ENCODE measurements around the gene AP5B1.
"Not testable (repeated sequence)": the region's sequence is repeated elsewhere in the genome, so short reads cannot be mapped to it uniquely, and the experiment has no call there.

The AP5B1 gene

GRCh38 chr11:65774525-65775306 is 6.1 kb downstream of the AP5B1 start:
- H3K9ac ChIP-seq (ENCODE audit: low read depth, low read length): no peak overlapping the region
- no peak overlapping the region for H3K27ac ChIP-seq (ENCODE audit: low read depth, low read length)
- peaks cover 16% of the 10 kb centered on the region for H3K36me3 ChIP-seq (ENCODE audit: control insufficient read depth, insufficient read depth, low read length)
- no peaks in the 10 kb centered on the region for H3K9me3 ChIP-seq (ENCODE audit: control insufficient read depth, insufficient read depth, low read length)
- H3K4me1 ChIP-seq (ENCODE audit: control insufficient read depth, insufficient read depth, low read length): no peaks in the 10 kb centered on the region
- H3K27me3 ChIP-seq (ENCODE audit: control insufficient read depth, insufficient read depth, low read length): no peaks in the 10 kb centered on the region
- H3K4me3 ChIP-seq (ENCODE audit: low read depth, low read length): no peak overlapping the region

- H3K27me3 ChIP-seq (ENCODE audit: control insufficient read depth, insufficient read depth, low read length): no peaks in the 10 kb centered on the region
- H3K4me1 ChIP-seq (ENCODE audit: control insufficient read depth, insufficient read depth, low read length): no peaks in the 10 kb centered on the region
- H3K27ac ChIP-seq (ENCODE audit: low read depth, low read length): no peak overlapping the region
- no peak overlapping the region for H3K4me3 ChIP-seq (ENCODE audit: low read depth, low read length)
- no peaks in the 10 kb centered on the region for H3K9me3 ChIP-seq (ENCODE audit: control insufficient read depth, insufficient read depth, low read length)
- H3K9ac ChIP-seq (ENCODE audit: low read depth, low read length): no peak overlapping the region
- H3K36me3 ChIP-seq (ENCODE audit: control insufficient read depth, insufficient read depth, low read length): peaks cover 13% of the 10 kb centered on the region
These were observed 6.9 kb downstream of the AP5B1 start for GRCh38 chr11:65773784-65774411.

GRCh38 chr11:65771589-65772112 is 9.1 kb downstream of the AP5B1 start:
- Histone ChIP-seq H3K9me3 (ENCODE audit: control insufficient read depth, insufficient read depth, low read length) (no peaks in the 10 kb centered on the region), H3K36me3 (ENCODE audit: control insufficient read depth, insufficient read depth, low read length) (no peaks in the 10 kb centered on the region), H3K9ac (ENCODE audit: low read depth, low read length) (no peak overlapping the region), H3K27me3 (ENCODE audit: control insufficient read depth, insufficient read depth, low read length) (no peaks in the 10 kb centered on the region), H3K27ac (ENCODE audit: low read depth, low read length) (no peak overlapping the region), H3K4me3 (ENCODE audit: low read depth, low read length) (no peak overlapping the region), H3K4me1 (ENCODE audit: control insufficient read depth, insufficient read depth, low read length) (no peaks in the 10 kb centered on the region)

- H3K27ac ChIP-seq (ENCODE audit: low read depth, low read length): no peak overlapping the region
- no peaks in the 10 kb centered on the region for H3K4me1 ChIP-seq (ENCODE audit: control insufficient read depth, insufficient read depth, low read length)
- no peaks in the 10 kb centered on the region for H3K9me3 ChIP-seq (ENCODE audit: control insufficient read depth, insufficient read depth, low read length)
- H3K4me3 ChIP-seq (ENCODE audit: low read depth, low read length): no peak overlapping the region
- no peaks in the 10 kb centered on the region for H3K36me3 ChIP-seq (ENCODE audit: control insufficient read depth, insufficient read depth, low read length)
- no peaks in the 10 kb centered on the region for H3K27me3 ChIP-seq (ENCODE audit: control insufficient read depth, insufficient read depth, low read length)
- no peak overlapping the region for H3K9ac ChIP-seq (ENCODE audit: low read depth, low read length)
These were observed 9.7 kb downstream of the AP5B1 start for GRCh38 chr11:65770951-65771567.

- H3K9me3 ChIP-seq (ENCODE audit: control insufficient read depth, insufficient read depth, low read length); H3K27me3 ChIP-seq (ENCODE audit: control insufficient read depth, insufficient read depth, low read length); H3K27ac ChIP-seq (ENCODE audit: low read depth, low read length): not testable (repeated sequence)
These were observed 13.0 kb downstream of the AP5B1 start for GRCh38 chr11:65767806-65768205.

GRCh38 chr11:65767406-65767805 is 13.4 kb downstream of the AP5B1 start:
- H3K9me3 ChIP-seq (ENCODE audit: control insufficient read depth, insufficient read depth, low read length): no peaks in the 10 kb centered on the region
- H3K27ac ChIP-seq (ENCODE audit: low read depth, low read length): no peak overlapping the region
- no peaks in the 10 kb centered on the region for H3K36me3 ChIP-seq (ENCODE audit: control insufficient read depth, insufficient read depth, low read length)
- no peak overlapping the region for H3K9ac ChIP-seq (ENCODE audit: low read depth, low read length)
- no peaks in the 10 kb centered on the region for H3K4me1 ChIP-seq (ENCODE audit: control insufficient read depth, insufficient read depth, low read length)
- H3K27me3 ChIP-seq (ENCODE audit: control insufficient read depth, insufficient read depth, low read length): no peaks in the 10 kb centered on the region
- H3K4me3 ChIP-seq (ENCODE audit: low read depth, low read length): no peak overlapping the region

More at GRCh38 chr11:65767806-65768205, 13.0 kb downstream of the AP5B1 start:
- not testable (repeated sequence) for H3K36me3 ChIP-seq (ENCODE audit: control insufficient read depth, insufficient read depth, low read length); H3K4me3 ChIP-seq (ENCODE audit: low read depth, low read length); H3K4me1 ChIP-seq (ENCODE audit: control insufficient read depth, insufficient read depth, low read length); H3K9ac ChIP-seq (ENCODE audit: low read depth, low read length)

GRCh38 chr11:65766535-65766934 is 14.2 kb downstream of the AP5B1 start:
- no peaks in the 10 kb centered on the region for H3K27me3 ChIP-seq (ENCODE audit: control insufficient read depth, insufficient read depth, low read length)
- no peak overlapping the region for H3K27ac ChIP-seq (ENCODE audit: low read depth, low read length)
- no peak overlapping the region for H3K9ac ChIP-seq (ENCODE audit: low read depth, low read length)
- H3K36me3 ChIP-seq (ENCODE audit: control insufficient read depth, insufficient read depth, low read length): no peaks in the 10 kb centered on the region
- no peak overlapping the region for H3K4me3 ChIP-seq (ENCODE audit: low read depth, low read length)
- H3K4me1 ChIP-seq (ENCODE audit: control insufficient read depth, insufficient read depth, low read length): no peaks in the 10 kb centered on the region
- no peaks in the 10 kb centered on the region for H3K9me3 ChIP-seq (ENCODE audit: control insufficient read depth, insufficient read depth, low read length)

GRCh38 chr11:65764434-65764833 is 16.3 kb downstream of the AP5B1 start:
- Histone ChIP-seq H3K4me1 (ENCODE audit: control insufficient read depth, insufficient read depth, low read length) (no peaks in the 10 kb centered on the region), H3K27ac (ENCODE audit: low read depth, low read length) (no peak overlapping the region), H3K36me3 (ENCODE audit: control insufficient read depth, insufficient read depth, low read length) (no peaks in the 10 kb centered on the region), H3K4me3 (ENCODE audit: low read depth, low read length) (no peak overlapping the region), H3K27me3 (ENCODE audit: control insufficient read depth, insufficient read depth, low read length) (no peaks in the 10 kb centered on the region), H3K9ac (ENCODE audit: low read depth, low read length) (no peak overlapping the region), H3K9me3 (ENCODE audit: control insufficient read depth, insufficient read depth, low read length) (no peaks in the 10 kb centered on the region)

GRCh38 chr11:65762816-65763215 is 18.0 kb downstream of the AP5B1 start:
- H3K36me3 ChIP-seq (ENCODE audit: control insufficient read depth, insufficient read depth, low read length); H3K4me3 ChIP-seq (ENCODE audit: low read depth, low read length); H3K27me3 ChIP-seq (ENCODE audit: control insufficient read depth, insufficient read depth, low read length); H3K9ac ChIP-seq (ENCODE audit: low read depth, low read length); H3K27ac ChIP-seq (ENCODE audit: low read depth, low read length); H3K9me3 ChIP-seq (ENCODE audit: control insufficient read depth, insufficient read depth, low read length); H3K4me1 ChIP-seq (ENCODE audit: control insufficient read depth, insufficient read depth, low read length): not testable (repeated sequence)

- H3K9ac ChIP-seq (ENCODE audit: low read depth, low read length); H3K36me3 ChIP-seq (ENCODE audit: control insufficient read depth, insufficient read depth, low read length); H3K9me3 ChIP-seq (ENCODE audit: control insufficient read depth, insufficient read depth, low read length); H3K27ac ChIP-seq (ENCODE audit: low read depth, low read length); H3K27me3 ChIP-seq (ENCODE audit: control insufficient read depth, insufficient read depth, low read length); H3K4me3 ChIP-seq (ENCODE audit: low read depth, low read length); H3K4me1 ChIP-seq (ENCODE audit: control insufficient read depth, insufficient read depth, low read length): not testable (repeated sequence)
These were observed 18.6 kb downstream of the AP5B1 start for GRCh38 chr11:65762169-65762568.

GRCh38 chr11:65745049-65745448 is 35.7 kb downstream of the AP5B1 start:
- Histone ChIP-seq H3K36me3 (ENCODE audit: control insufficient read depth, insufficient read depth, low read length) (no peaks in the 10 kb centered on the region), H3K9me3 (ENCODE audit: control insufficient read depth, insufficient read depth, low read length) (no peaks in the 10 kb centered on the region; the same call in 1 of the 2 replicates), H3K27me3 (ENCODE audit: control insufficient read depth, insufficient read depth, low read length) (no peaks in the 10 kb centered on the region; the same call in 1 of the 2 replicates), H3K27ac (ENCODE audit: low read depth, low read length) (no peak overlapping the region), H3K4me3 (ENCODE audit: low read depth, low read length) (no peak overlapping the region), H3K9ac (ENCODE audit: low read depth, low read length) (no peak overlapping the region), H3K4me1 (ENCODE audit: control insufficient read depth, insufficient read depth, low read length) (no peaks in the 10 kb centered on the region)
